Parathyroid adenoma (tissue), 2 donors: Measurements from ENCODE around the gene RABL6.
"Not testable (repeated sequence)": the region's sequence is repeated elsewhere in the genome, so short reads cannot be mapped to it uniquely, and the experiment has no call there.

Experiments
- H2AFZ ChIP-seq: fragments of 300-600 bp; sonication (generic); one replicate; pipeline ENCODE4 v1.7.0; 2017; ENCODE audit warnings: antibody characterized with exemption, mild to moderate bottlenecking
- H3K27ac ChIP-seq: fragments of 300-600 bp; sonication (generic); one replicate; pipeline ENCODE4 v1.7.0; 2017
- H3K27me3 ChIP-seq: fragments of 300-600 bp; sonication (generic); one replicate; pipeline ENCODE4 v1.7.0; 2017; ENCODE audit warnings: low read length; ENCODE audit not compliant: control insufficient read depth, insufficient read depth
- H3K36me3 ChIP-seq: fragments of 300-600 bp; sonication (generic); one replicate; pipeline ENCODE4 v1.7.0; 2017; ENCODE audit warnings: low read length; ENCODE audit not compliant: control insufficient read depth, insufficient read depth
- H3K4me1 ChIP-seq: fragments of 300-600 bp; sonication (generic); one replicate; pipeline ENCODE4 v1.7.0; 2017; ENCODE audit warnings: control low read depth
- H3K4me2 ChIP-seq: fragments of 300-600 bp; sonication (generic); one replicate; pipeline ENCODE4 v1.7.0; 2017; ENCODE audit warnings: low read length
- H3K4me3 ChIP-seq: fragments of 300-600 bp; sonication (generic); one replicate; pipeline ENCODE4 v1.7.0; 2017; ENCODE audit warnings: low read depth, low read length
- H3K79me2 ChIP-seq: fragments of 300-600 bp; sonication (generic); one replicate; pipeline ENCODE4 v1.7.0; 2017; ENCODE audit warnings: control low read depth
- H3K9ac ChIP-seq: fragments of 300-600 bp; sonication (generic); one replicate; pipeline ENCODE4 v1.7.0; 2017; ENCODE audit warnings: mild to moderate bottlenecking
- H3K9me3 ChIP-seq: fragments of 300-600 bp; sonication (generic); one replicate; pipeline ENCODE4 v1.7.0; 2017; ENCODE audit warnings: low read length; ENCODE audit not compliant: control insufficient read depth
- CTCF ChIP-seq: fragments of 300-600 bp; sonication (generic); IDR thresholded peaks from one replicate; pipeline ENCODE4 v1.7.0; 2017; ENCODE audit warnings: antibody characterized with exemption, mild to moderate bottlenecking
- donor health status: primary hyperparathyroidism.

RABL6 gene

GRCh38 chr9:136787690-136788400, 19.9 kb upstream of the RABL6 start:
- no peak overlapping the region for H3K27ac ChIP-seq
- H2AFZ ChIP-seq: no peak overlapping the region
- H3K4me1 ChIP-seq: peaks cover 7% of the 10 kb centered on the region
- TF ChIP-seq CTCF: peak; percentile 71
- no peaks in the 10 kb centered on the region for H3K9me3 ChIP-seq
- no peaks in the 10 kb centered on the region for H3K79me2 ChIP-seq
- H3K36me3 ChIP-seq: no peaks in the 10 kb centered on the region
- H3K4me3 ChIP-seq: no peak overlapping the region
- H3K9ac ChIP-seq: no peak overlapping the region
- H3K27me3 ChIP-seq: no peaks in the 10 kb centered on the region
- no peak overlapping the region for H3K4me2 ChIP-seq

- H3K9me3 ChIP-seq, H3K27ac ChIP-seq, H3K9ac ChIP-seq, H2AFZ ChIP-seq, H3K4me3 ChIP-seq, H3K27me3 ChIP-seq, H3K36me3 ChIP-seq, H3K4me1 ChIP-seq, H3K79me2 ChIP-seq, H3K4me2 ChIP-seq: not testable (repeated sequence)
These were observed 18.9 kb upstream of the RABL6 start for GRCh38 chr9:136788644-136789522.

GRCh38 chr9:136789523-136789937, 18.2 kb upstream of the RABL6 start:
- Histone ChIP-seq H3K27ac (no peak overlapping the region), H3K4me1 (peaks cover 7% of the 10 kb centered on the region), H3K9ac (no peak overlapping the region), H3K79me2 (no peaks in the 10 kb centered on the region), H3K36me3 (no peaks in the 10 kb centered on the region), H3K4me3 (no peak overlapping the region), H2AFZ (no peak overlapping the region), H3K27me3 (no peaks in the 10 kb centered on the region), H3K4me2 (no peak overlapping the region), H3K9me3 (no peaks in the 10 kb centered on the region)
- no peak for TF ChIP-seq CTCF

GRCh38 chr9:136790640-136791515, 16.9 kb upstream of the RABL6 start, which contains the start of gene TMEM141:
TMEM141 (plus strand) TSS chr9:136791344; CDS start chr9:136791371, 27 bp downstream.
- Histone ChIP-seq H3K4me2 (peak within 1 kb of the TSS; percentile 99), H3K9ac (peak within 1 kb of the TSS; percentile 37), H3K79me2 (no peaks in the 10 kb centered on the region), H3K4me1 (peaks cover 7% of the 10 kb centered on the region), H3K27ac (peak within 1 kb of the TSS; percentile 95), H3K36me3 (no peaks in the 10 kb centered on the region), H3K9me3 (no peaks in the 10 kb centered on the region), H3K27me3 (no peaks in the 10 kb centered on the region), H3K4me3 (peak within 1 kb of the TSS; percentile 97), H2AFZ (peak within 1 kb of the TSS; percentile 83)
- TF ChIP-seq CTCF: no peak
